Mesothelial cell of epicardium (in vitro differentiated cells): ENCODE results near the gene NUDCD3. TPM values are rescaled to one million over a fixed set of nuclear protein-coding genes. Genes with fewer than 3 reads are reported as not detected.
A peak's percentile ranks its signal among the peaks of the same experiment; 100 is the strongest.

Experiments
- DNase-seq, 2 experiments: peaks; one replicate each; pipeline ENCODE4 v3.0.0; 2021; ENCODE audit warnings: low spot score in 2 of 2; ENCODE audit not compliant: unreplicated experiment in 2 of 2
- H3K27ac Mint-ChIP-seq: 2 replicates; pipeline ENCODE4 v1.8.0; 2021; ENCODE audit warnings: mixed read lengths
- H3K27me3 Mint-ChIP-seq: 2 replicates; pipeline ENCODE4 v1.8.0; 2021; ENCODE audit warnings: low read depth, mixed read lengths
- H3K36me3 Mint-ChIP-seq: 2 replicates; pipeline ENCODE4 v1.8.0; 2021; ENCODE audit warnings: mixed read lengths
- H3K4me1 Mint-ChIP-seq: 2 replicates; pipeline ENCODE4 v1.8.0; 2021; ENCODE audit warnings: mixed read lengths
- H3K4me3 Mint-ChIP-seq: 2 replicates; pipeline ENCODE4 v1.8.0; 2021; ENCODE audit warnings: mild to moderate bottlenecking, moderate library complexity, mixed read lengths
- H3K9me3 Mint-ChIP-seq: 2 replicates; pipeline ENCODE4 v1.8.0; 2021; ENCODE audit warnings: mixed read lengths
- CTCF ChIP-seq: fragments of 200-600 bp; sonication (generic); IDR thresholded peaks from one replicate; pipeline ENCODE4 v1.5.0; 2021; ENCODE audit warnings: antibody characterized with exemption; ENCODE audit not compliant: unreplicated experiment
- total RNA-seq: library from RNA; stranded (reverse); gene quantifications from 3 replicates; pipeline ENCODE4 v1.2.1, GENCODE V29; 2021

Gene NUDCD3
- total RNA-seq, 1 donor from 2014 or later: 104 TPM

DNA sequence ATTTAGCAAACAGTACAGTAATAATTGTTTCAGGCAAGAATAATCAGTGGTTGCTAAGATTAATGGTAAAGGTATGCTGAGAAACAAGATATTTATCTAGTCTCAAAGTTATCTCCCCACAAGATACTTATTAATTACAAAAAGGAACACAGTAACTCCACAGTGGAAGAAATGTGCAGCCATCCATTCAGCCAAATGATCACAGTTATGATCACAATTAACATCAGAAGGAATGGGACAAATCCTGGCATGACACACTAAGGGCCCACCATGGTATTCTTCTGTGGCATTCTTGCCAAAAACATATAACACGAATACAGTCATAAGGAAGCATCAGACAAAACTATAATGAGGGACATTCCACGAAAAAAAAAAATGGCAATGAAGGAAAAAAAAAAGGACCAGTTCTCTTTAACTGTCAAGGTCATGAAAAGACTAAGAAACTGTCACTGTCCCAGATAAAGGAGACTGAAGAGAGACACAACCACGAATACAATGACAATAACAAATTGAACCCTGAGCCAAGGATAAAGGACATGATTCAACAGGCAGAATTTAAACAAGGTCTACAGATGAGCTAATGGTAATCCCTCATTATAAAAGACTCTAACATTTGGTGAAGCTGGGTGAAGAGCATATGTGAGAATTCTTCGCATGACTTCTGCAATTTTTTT is 20.9 kb downstream of the NUDCD3 start:
- no peak for DNase-seq
- Mint-ChIP-seq H3K27me3 (no peaks in the 10 kb centered on the region), H3K4me3 (no peak overlapping the region), H3K27ac (peak overlapping the region; percentile 62), H3K4me1 (peaks cover 41% of the 10 kb centered on the region), H3K36me3 (peaks cover 14% of the 10 kb centered on the region), H3K9me3 (no peaks in the 10 kb centered on the region)
- no peak for TF ChIP-seq CTCF

GRCh38 chr7:44467217-44467548 is 23.3 kb downstream of the NUDCD3 start:
- Mint-ChIP-seq H3K27me3 (no peaks in the 10 kb centered on the region), H3K27ac (no peak overlapping the region), H3K4me1 (peaks cover 22% of the 10 kb centered on the region), H3K9me3 (no peaks in the 10 kb centered on the region), H3K4me3 (no peak overlapping the region), H3K36me3 (peaks cover 16% of the 10 kb centered on the region)
- TF ChIP-seq CTCF: no peak
- DNase-seq: no peak

DNA sequence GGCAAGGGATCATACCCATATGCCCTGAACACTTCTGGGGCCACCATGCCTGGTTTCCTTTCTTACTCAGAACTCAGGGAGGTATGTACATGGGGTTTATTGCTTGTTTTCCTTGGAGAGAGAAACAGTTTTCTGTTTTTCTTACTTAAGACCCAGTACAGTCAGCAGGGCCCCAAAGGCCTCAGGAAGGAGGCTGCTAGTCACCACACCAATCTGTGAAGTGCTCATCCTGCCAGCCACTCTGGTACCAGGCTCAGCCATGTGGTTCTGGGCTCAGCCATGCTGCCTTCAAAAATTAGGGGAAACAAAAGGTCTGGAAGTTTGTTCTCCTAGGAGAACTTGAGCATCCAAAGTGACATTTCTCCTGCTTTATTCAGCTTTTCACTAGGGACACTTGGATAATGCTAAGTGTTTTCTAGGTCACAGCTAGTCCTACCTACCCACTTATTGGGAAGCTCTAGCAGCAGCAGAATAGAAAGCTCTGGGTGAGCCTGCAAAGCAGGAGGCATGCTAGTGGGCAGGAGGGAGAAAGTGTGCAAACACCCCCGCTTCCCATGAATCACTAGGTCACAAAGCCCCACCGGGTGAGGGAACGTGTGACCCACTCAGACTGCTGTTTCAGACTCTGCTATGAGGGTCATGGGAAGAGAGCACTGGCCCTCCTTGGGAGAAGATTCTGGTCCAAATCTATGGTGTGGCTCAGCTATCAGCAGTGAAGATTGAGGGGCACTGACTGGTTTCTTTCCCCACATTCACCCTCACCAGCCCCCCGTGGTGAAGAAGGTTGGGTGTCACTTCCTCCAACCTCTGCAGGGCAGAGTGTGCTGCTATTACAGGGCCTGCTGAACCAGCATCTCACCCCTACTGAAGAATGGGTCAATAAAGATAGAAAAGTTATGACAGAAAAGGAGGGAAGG is 23.9 kb downstream of the NUDCD3 start:
- TF ChIP-seq CTCF: no peak
- DNase-seq: no peak
- Mint-ChIP-seq H3K27ac (no peak overlapping the region), H3K9me3 (no peaks in the 10 kb centered on the region), H3K27me3 (no peaks in the 10 kb centered on the region), H3K4me1 (peaks cover 21% of the 10 kb centered on the region), H3K4me3 (no peak overlapping the region), H3K36me3 (peaks cover 16% of the 10 kb centered on the region)

DNA sequence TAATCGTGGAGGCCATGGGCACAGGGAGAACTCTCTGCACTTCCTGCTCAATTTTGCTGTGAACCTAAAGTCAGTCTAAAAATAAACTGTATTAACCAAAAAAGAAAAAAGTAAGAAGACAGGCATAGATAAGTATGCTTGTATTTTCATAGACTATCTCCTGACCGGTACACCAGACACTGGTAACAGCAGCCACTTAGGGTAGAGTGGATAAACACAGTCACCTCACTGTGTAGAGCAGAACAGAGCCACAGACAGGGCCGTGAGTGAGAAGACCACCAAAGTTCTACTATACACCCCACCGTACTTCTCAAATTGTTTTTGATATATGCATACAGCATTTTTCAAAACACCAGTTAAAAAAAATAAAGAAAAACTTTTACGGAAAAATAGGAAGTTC is 25.0 kb downstream of the NUDCD3 start:
- no peak for DNase-seq
- no peak overlapping the region for H3K27ac Mint-ChIP-seq
- no peak for TF ChIP-seq CTCF
- H3K27me3 Mint-ChIP-seq: no peaks in the 10 kb centered on the region
- H3K36me3 Mint-ChIP-seq: peaks cover 16% of the 10 kb centered on the region
- H3K9me3 Mint-ChIP-seq: no peaks in the 10 kb centered on the region
- no peak overlapping the region for H3K4me3 Mint-ChIP-seq
- H3K4me1 Mint-ChIP-seq: peaks cover 19% of the 10 kb centered on the region

GRCh38 chr7:44463169-44463808 is 27.2 kb downstream of the NUDCD3 start:
- DNase-seq: no peak
- peaks cover 20% of the 10 kb centered on the region for H3K36me3 Mint-ChIP-seq
- TF ChIP-seq CTCF: peak; percentile 59
- no peak overlapping the region for H3K4me3 Mint-ChIP-seq
- H3K4me1 Mint-ChIP-seq: no peaks in the 10 kb centered on the region
- H3K9me3 Mint-ChIP-seq: no peaks in the 10 kb centered on the region
- no peaks in the 10 kb centered on the region for H3K27me3 Mint-ChIP-seq
- H3K27ac Mint-ChIP-seq: no peak overlapping the region
